ENCODE data around the gene ARMH4.
"Not testable (repeated sequence)": the region's sequence is repeated elsewhere in the genome, so short reads cannot be mapped to it uniquely, and the experiment has no call there.

ARMH4 gene

DNA sequence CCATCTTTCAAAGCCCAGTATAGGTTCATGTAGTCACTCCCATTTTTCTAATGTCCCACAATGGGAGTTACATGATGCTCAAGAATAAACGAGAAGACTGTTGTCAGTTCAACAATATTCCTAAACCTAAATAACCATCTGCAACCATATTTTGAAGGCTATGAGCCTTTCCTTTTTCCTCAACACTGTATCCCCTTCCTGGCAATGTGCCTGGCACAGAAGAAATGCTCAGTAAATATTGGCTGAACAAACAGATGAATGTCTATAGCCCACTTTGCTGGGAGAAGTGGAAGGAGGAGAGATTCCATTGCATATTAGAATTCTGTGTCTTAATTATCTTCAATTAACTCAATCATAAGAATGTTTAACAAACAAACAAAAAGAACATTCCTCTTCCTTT, 6.1 kb downstream of the ARMH4 start:
- no peak for DNase-seq

DNA sequence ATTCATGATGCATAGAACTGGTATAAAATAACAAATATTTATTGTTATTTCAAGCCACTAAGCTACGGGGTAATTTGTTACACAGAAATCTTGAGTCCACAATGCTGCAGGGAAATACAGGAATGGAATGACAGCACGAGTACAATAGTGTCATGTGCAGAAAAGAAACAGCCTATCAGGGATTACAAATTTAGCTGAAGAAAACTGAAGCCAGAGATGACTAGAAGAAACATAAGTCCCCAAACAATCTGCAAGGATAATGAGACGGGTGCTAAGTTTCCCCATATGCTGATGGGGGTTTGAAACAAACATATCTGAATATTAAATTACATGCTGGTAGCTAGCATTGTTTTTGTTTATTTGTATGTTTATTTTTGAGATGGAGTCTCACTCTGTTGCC, 8.9 kb downstream of the ARMH4 start:
- no peak for DNase-seq

GRCh38 chr14:58141893-58142292, 10.1 kb downstream of the ARMH4 start:
- DNase-seq = no peak

DNA sequence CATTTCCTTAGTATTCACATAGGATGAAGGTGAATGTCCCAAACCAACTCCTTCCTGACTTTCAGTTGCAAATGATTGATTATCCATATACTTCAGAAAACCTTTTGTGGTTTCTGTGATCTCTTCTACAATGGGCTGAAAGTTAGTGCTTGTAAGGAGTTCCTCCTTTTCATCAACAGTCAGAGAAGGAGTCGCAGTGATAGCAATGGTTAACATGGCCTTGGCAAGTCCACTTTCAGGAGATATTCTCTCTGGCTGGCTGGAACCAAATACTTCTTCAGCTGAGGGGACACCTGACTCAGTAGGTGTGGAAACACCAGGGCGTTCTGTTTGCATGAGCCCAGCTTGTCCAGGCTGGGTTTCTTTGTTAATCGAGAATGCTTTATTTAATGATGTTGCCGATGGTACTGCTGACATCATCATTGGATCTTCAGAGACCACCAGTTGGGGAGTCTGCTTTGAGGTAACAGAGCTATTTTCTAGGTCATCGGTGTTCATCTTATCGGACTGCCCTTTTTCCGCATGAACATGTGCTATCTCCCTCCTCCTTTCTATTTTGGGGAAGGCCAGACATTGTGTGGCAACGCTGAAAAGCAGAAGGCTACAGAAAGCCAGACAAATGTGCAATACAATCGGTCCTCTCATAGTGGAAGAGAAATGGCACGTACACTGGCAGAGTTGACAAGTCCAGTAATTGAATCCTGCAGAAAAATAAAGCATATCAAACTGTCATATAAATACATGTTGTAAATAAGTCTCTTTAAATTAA, 13.1 kb downstream of the ARMH4 start:
- DNase-seq = no peak

GRCh38 chr14:58138031-58138713, 13.8 kb downstream of the ARMH4 start:
- no peak for DNase-seq

GRCh38 chr14:58133739-58134138, 18.3 kb downstream of the ARMH4 start:
- DNase-seq = no peak

DNA sequence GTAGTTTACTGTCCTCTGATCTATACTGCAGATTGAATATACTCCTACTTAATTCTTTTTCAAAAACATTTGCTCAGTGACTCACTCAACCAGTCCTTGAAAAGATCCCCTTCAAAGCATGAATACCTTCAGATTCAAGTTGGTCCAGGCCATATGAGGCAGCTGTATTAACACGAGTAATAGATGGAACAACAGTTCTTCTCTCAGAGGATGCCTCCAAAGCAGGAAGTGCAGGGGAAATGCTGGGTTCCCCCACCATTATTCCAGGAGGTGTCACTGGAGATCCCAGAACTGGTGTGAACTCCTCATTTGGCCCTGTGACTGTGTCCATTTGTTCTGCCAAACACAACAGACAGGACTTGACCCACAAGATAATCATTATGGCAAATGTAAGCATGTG, 20.6 kb downstream of the ARMH4 start:
- DNase-seq = no peak

- no peak for DNase-seq
Observed at GRCh38 chr14:58130116-58130782, 21.8 kb downstream of the ARMH4 start.

DNA sequence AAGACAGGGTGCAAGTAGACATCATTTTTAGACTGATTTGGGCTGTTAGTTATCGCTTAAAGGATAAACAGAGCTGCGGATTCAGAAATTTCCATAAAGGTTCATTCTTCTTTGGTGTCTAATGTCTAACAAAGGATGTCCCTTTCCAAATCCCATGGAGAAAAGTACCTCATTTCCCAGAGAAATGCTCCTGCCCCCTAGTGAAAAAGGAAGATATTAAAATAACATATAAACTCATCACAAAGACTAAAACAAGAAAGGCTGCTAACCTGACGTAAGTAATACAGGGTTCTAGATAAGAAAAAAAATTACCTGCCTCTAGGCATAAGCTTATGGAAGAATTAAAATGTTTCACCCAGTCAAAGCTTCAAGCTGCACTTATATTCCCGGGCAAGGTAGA, 22.8 kb downstream of the ARMH4 start:
- DNase-seq = no peak

GRCh38 chr14:58128416-58128815, 23.6 kb downstream of the ARMH4 start:
- DNase-seq = no peak

- DNase-seq = not testable (repeated sequence)
Observed at GRCh38 chr14:58122546-58122945, 29.5 kb downstream of the ARMH4 start.

DNA sequence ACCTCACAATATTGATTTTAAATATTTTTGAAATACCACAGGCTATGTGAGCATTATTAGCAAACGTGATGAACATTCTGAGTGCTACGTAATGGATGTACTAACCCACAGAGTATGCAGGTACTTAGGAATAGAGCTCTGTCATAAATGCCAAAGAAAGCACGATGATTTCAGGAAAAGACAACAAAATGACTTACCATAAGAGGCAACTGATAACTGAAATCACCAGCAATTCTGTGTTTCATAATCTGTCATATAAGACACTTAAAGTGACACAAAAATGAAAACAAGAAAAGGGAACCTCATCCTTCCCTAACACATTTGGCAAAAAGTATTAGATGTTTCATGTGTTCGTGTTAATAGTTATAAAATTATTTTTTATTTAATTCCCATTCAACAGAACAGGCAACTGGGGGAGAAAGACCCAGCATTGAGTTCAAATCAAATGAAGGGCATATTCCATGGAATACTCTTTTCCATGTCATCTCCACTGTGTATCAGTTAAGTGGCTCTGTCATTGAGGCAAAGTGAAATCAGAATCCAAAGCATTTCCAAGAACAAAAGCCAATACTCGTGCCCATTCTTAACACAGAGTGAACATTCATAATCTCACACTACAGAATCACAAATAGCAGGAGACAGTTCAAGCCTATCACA, 30.4 kb downstream of the ARMH4 start:
- no peak for DNase-seq

DNA sequence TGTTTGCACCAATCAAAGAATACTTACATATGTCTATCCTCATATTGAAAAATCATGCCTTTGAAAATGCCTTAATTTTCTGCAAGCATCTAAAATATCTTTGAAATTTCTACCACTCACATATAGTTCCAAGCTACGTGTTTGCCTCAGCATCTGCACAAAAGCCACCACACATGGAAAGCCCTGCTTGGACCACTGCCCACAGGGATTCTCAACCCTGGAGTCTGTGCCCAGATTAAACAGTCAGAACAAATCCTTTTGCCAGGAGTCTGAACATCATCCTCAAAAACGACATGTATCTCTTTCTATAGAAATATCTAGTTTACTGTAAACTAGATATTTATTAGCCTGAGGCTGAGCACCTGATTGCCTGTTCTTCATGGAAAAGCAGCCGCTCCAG, 32.6 kb downstream of the ARMH4 start:
- DNase-seq = no peak

DNA sequence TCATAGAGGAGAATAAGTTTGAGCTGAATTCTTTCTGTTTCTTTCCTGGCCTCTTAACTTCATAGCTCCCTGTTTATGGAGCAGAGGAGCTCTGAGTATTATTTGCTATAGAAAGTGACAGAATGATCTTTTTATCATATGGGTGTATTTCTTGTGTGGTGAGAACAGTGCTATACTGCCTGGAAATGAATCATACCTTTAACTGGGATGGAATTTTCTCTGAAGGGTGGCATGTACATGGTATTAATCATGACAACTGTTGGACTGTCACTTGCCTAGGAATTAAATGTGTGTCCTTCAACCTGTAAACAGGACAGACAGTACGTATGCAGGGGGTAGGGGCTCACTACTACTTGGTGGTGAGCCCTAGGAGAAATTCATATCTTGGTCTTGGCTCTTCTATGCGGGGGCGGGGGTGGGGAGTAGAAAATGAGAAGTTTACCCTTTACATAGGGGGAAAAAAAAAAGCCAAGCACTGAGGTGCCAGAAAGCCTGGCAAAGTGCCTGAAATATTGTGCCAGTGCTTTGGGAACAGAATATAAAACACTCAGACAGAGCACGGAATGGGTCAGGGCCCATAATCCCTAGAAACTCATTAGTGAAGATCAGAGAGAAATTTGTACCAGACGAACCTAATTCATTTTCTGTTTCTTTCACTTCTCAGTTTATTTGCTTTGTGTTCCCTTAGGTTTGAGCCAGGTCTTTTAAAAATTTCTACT, 33.8 kb downstream of the ARMH4 start:
- no peak for DNase-seq

GRCh38 chr14:58109744-58110143, 42.3 kb downstream of the ARMH4 start:
- DNase-seq = no peak

GRCh38 chr14:58108717-58109116, 43.3 kb downstream of the ARMH4 start:
- DNase-seq = no peak

DNA sequence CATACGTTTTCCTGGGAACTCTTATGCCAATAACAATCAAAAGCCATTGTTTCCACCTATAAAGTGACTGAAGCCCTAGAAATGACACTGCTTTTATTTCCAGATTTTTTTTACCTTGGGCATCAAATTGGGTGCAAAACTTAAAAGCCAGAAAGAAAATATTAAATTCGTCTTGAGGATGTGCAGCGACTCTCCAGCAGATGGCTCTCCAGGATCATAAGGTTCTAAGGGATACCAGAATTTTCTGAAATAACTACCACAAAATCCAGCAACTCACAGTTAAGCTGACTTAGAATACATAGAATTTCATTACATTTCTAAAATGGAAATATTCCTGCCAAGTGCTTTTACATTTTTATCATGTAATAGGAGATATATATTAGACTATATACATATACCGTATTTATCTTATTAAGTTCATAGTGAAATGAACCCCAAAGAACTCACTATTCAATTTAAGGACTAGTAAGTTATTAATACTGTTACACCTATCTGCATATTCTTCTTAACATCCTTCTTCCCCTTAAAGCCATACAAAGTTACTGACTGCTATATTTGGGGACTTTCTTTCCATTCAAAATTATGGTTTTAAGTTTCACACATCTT, 44.0 kb downstream of the ARMH4 start:
- peak; percentile 17 for DNase-seq

DNA sequence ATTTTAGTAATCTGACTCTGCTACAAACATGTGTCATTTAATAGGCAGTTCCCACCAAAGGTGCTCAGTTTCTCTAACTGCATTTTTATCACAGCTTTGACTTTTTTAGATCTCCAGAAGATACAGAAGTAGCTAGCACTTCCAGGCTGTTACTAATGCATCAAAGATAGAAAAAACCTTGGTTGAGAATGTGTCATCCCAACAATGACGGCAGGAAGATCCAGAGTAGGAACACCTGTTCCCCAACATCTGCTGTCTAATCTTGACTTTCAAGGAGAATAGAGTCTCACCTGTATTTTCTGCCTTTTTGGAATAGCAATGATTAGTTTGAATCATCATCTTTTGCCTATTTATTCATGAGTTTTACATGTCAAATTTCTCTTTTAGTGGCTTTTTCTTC, 45.0 kb downstream of the ARMH4 start:
- DNase-seq = no peak

- no peak for DNase-seq
Observed at GRCh38 chr14:58106446-58106845, 45.6 kb downstream of the ARMH4 start.

GRCh38 chr14:58104808-58105207, 47.2 kb downstream of the ARMH4 start:
- DNase-seq = no peak

- no peak for DNase-seq
Observed at GRCh38 chr14:58100735-58101368, 51.2 kb downstream of the ARMH4 start.

DNA sequence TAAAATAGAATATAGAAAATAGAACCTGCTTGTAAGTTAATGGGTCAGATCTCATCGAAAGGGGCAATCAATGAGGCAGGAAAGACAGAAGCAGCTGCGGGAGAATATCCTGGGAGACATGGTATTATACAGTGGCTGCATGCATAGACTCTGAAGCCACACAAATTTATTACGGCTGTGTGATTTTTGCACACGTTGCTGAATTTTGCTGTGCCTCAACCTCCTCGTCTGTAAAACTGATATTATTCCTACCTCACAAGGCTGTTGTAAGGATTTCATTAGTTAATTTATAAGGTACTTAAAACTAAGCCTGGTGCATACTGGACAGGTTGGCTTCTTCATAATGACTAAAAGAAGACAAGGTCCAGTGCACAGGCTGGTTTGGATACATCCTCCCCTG, 52.3 kb downstream of the ARMH4 start:
- no peak for DNase-seq

Measured in activated T-cell treated with anti-CD3 and anti-CD28 coated beads for 4 hours (primary cell).